Stimulated activated CD8-positive, alpha-beta memory T cell treated with anti-CD3 and anti-CD28 coated beads, Interleukin-15, amount 100 ng/mL, for 48 hours (primary cell): ENCODE results near the gene CORO2B.
"Not testable (repeated sequence)": the region's sequence is repeated elsewhere in the genome, so short reads cannot be mapped to it uniquely, and the experiment has no call there.

Experiments
- DNase-seq, 2 donors: peaks; one replicate each; pipeline ENCODE4 v3.0.0-alpha.2; 2020; ENCODE audit warnings: low read depth in 2 of 2

Gene CORO2B

DNA sequence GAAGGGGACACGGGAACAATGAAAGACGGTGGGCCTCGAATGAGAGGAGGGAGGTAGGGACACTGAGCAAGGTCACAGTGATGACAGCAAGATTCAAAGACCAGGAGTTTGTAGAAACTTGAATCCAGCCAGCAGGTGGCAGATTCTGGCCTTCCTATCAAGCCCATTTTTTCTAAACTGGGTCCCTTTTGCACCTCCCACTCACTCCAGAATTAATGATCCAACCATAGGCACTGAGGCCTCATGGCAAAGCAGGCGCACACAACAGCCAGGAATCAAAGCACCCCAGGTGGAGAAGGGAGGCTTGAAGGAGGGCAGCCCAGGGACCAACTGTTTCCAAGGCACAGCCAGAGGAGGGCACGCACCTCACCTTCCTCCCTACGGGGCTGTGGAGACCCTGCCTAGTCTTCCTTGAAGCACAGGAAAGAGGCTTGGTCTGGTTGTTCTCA, 151.7 kb downstream of the CORO2B start:
- DNase-seq = no peak

DNA sequence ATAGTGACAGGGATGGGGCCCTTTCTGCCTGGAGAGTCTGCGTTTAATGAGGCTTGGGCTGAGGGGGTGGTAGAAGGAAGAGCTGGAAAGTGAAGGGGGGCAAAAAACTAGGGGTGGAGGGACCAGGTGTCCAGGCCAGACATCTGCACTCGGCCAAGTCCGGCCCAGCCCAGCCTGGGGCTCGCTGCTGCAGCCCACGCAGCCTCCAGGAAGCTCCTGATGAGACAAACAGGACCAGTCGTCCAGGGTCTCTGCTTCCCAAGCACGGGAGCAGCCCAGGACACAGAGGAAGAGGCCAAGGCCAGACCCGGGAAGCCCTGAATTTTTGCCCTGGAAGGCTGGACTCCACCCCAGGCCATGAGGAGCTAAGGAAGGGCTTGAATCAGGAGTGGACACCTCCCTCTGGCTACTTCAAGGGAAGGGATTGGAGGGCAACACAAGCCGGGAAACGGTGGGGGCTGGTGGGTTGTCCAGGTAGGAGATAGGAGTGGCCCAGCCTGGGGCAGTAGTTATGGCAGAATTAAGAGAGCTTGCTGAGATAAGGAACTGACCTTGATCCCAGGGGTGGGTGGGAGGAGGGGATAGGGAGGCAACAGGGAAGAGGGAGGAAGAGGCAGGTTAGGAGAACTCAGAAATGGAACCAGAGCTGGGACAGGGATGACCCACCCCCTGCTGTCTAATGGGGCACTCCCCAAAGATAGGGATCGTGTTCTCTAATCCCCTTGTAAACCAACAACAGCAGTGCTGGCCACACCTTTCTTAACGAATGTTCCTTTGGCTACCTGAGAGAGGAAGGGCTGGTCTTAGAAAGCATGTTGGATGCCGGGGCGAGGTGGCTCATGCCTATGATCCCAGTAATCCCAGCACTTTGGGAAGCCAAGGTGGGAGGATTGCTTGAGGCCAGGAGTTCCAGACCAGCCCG, 152.4 kb downstream of the CORO2B start:
- DNase-seq = no peak

DNA sequence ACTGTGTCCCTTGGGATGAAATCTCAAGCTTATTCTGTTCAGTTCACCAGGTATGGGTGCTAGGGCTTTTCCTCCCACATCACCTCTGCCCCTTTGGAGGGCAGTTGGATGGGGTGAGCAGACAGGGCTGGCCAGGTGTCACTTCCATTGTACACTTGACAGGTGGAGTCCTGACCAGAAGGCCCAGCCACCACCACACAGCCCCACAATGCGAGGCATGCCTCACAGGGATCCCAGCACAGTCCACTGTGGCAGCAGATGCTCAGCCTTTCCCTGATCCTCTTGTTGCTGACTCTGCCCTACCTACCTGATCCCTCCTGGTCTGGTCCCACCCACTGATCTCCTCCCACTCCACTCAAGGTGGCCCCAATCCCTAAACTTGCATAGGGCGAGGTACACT, 153.7 kb downstream of the CORO2B start:
- no peak for DNase-seq

DNA sequence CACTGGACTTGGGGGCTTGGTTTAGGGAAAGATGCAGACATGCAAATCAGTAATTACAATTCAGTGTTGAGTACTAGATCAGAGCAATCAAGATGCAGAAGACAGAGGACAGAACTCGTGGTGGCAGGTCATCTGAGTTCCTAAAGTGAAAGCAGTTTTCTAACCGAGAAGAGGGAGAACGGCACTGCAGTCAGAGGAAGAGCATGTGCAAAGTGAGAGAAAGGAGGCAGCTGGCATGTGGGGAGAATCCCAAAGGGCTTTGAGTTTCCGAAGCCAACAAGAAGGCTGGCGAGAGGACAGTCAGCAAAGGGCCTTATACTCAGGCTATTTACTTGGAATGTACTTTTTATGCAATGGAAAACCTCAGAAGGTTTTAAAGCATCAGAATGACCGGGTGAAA, 154.9 kb downstream of the CORO2B start:
- no peak for DNase-seq

DNA sequence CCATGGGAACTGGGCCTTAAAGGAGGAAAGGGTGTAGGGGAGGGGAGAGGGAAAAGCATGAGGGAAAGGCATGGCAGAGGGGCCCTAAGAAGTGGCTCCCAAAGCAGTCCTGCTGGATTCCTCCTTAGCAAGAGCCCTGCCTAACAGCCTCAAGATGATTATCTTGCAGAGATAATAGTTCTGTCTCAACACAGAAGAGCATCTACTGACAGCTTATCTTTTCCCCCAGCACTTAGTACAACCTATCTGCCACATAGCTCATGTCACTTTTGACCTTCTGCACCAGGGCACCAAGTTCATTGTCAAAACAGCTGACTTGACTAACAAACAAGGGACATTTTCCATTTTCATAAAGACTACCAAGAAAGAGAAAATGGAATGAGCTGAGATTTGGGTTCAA, 155.6 kb downstream of the CORO2B start:
- DNase-seq = no peak

- DNase-seq = no peak
These were observed 156.1 kb downstream of the CORO2B start for GRCh38 chr15:68734881-68735280.

- no peak for DNase-seq
These were observed 156.8 kb downstream of the CORO2B start for GRCh38 chr15:68735610-68736009.

DNA sequence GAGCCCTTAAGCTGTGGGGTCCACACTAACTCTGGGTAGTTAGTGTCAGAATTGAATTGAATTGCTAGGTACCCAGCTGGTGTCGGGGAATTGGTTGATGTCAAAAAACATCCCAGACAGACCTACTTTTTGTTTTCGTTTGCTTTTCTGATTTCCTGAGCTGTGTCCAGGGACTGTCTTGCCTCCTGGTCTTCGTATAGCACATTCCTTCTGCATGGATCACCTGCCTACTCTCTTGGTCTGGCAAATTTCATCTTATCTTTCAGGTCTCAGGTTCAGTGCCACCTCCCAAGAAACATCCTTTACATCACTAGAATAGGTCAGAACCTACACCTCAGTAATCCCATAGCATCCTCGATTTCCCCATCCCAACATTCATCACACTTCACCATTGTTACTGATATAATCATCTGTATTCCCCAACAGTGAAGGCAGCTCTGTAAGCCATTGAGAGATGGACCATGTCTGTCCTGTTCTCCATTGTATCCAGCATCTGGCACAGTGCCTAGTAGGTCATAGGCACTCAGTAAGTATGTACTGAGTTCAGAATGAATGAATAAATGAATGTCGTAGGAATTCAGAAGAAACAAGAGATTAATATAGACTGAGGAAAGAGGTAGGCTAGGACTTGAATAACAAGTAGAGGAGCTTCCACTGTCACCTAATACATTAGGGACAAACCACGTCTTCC, 160.7 kb downstream of the CORO2B start:
- no peak for DNase-seq

- no peak for DNase-seq
These were observed 164.5 kb downstream of the CORO2B start for GRCh38 chr15:68743256-68743655.

DNA sequence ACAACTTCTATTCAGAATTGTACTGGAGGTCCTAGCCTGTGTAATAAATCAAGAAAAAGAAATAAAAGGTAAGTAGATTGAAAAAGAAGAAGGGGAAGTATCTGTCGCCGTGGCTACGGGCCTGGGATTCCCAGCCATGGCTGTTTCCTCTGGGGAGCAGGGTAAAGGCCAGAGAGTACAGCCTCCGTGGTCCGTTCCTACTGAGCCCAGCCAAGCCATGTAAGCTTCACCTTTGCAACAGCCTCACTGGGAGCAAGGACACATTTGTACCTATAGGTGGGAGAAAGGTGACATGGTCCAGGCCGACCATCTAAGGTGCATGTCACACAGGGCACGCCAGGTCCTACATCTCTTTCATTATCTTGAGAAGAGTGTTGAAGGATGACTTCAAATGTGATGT, 170.6 kb downstream of the CORO2B start:
- DNase-seq = no peak

DNA sequence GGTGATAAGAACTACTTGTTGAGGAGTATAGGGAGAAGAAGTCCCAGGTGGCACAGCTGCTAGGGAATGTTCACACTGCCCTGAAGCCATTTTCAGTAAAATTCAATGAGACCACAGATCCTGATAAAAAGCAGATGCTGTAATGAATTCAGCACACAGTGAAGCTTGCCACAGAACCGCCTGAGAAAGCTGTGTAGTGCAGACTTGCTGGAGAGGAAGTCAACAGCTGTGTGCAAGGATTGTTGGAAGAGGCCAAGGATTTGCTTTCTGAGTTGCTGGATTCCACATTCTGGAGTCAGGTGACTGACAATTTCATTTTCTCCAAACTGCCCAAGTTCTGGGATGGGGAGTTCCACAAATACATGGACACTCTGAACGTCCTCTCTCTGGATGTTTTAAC, 171.0 kb downstream of the CORO2B start:
- DNase-seq = no peak

DNA sequence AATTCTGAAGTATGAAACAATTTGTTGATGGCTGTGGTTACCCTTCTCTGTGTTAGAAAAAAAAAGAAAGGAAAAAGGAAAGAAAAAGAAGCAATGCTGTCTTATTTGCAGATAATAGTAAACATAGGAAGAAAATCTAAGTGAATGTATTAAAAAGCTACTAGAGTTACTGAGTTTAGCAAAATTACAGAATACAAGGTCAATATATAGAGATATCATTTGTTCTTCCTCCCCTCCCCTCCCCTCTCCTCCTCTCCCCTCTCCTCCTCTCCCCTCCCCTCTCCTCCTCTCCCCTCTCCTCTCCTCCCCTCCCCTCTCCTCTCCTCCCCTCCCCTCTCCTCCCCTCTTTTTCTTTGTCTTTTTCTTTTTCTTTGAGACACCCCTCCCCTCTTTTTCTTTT, 172.8 kb downstream of the CORO2B start:
- DNase-seq = no peak

- no peak for DNase-seq
These were observed 176.9 kb downstream of the CORO2B start for GRCh38 chr15:68755731-68756130.

- not testable (repeated sequence) for DNase-seq
These were observed 181.3 kb downstream of the CORO2B start for GRCh38 chr15:68759982-68760579.

GRCh38 chr15:68763063-68763462, 184.3 kb downstream of the CORO2B start:
- DNase-seq = no peak

GRCh38 chr15:68764090-68764489, 185.3 kb downstream of the CORO2B start:
- DNase-seq = no peak

GRCh38 chr15:68765602-68766368, 187.0 kb downstream of the CORO2B start:
- DNase-seq = no peak

- DNase-seq = no peak
These were observed 189.0 kb downstream of the CORO2B start for GRCh38 chr15:68767833-68768232.

GRCh38 chr15:68768321-68768720, 189.5 kb downstream of the CORO2B start:
- no peak for DNase-seq

DNA sequence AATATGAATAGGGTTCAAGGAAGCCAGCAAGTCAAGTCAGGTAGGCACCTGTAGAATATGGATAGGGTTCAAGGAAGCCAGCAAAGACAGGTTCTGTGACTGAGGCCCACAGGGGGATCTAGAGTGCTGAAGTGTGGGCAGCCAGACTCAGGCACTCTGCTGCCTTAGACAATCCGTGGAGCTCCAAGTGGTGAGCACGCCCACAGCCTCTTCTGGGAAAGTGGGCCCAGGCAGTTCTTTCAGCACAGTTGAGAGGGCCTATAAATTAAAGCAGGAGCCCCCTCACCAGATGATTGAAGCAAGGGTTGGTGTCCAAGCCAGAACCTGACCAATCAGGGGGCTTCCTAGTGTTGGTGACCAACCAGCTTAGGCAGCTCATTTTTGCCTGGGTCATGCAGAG, 190.9 kb downstream of the CORO2B start:
- no peak for DNase-seq

DNA sequence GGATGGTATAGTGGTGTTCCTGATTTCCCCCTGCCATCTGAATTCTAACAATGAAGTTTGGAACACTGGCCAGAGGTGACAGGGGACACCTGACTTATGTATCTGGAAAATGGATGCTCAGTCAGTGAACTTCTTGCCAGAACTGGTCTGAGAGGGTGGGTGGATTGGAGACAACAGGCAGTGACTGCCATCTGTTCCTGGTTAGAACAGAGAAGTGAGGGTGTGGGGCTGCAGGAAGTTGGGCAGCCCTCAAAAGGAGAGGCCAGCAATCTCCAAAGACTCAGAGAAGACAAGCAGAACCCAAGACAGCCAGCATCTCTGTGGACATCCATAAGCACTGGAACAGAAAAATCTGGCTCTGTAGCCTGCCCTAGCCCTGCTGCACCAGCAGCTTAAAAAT, 191.4 kb downstream of the CORO2B start:
- DNase-seq = no peak

GRCh38 chr15:68773036-68773435, 194.2 kb downstream of the CORO2B start:
- no peak for DNase-seq
